HG03066 (cell line): ENCODE results near the gene HLF.

Experiments
- ATAC-seq: cut with Tn5 transposase; IDR thresholded peaks from one replicate; pipeline ENCODE4 v1.9.1; 2021; ENCODE audit warnings: low read depth; ENCODE audit not compliant: unreplicated experiment

Gene HLF

DNA sequence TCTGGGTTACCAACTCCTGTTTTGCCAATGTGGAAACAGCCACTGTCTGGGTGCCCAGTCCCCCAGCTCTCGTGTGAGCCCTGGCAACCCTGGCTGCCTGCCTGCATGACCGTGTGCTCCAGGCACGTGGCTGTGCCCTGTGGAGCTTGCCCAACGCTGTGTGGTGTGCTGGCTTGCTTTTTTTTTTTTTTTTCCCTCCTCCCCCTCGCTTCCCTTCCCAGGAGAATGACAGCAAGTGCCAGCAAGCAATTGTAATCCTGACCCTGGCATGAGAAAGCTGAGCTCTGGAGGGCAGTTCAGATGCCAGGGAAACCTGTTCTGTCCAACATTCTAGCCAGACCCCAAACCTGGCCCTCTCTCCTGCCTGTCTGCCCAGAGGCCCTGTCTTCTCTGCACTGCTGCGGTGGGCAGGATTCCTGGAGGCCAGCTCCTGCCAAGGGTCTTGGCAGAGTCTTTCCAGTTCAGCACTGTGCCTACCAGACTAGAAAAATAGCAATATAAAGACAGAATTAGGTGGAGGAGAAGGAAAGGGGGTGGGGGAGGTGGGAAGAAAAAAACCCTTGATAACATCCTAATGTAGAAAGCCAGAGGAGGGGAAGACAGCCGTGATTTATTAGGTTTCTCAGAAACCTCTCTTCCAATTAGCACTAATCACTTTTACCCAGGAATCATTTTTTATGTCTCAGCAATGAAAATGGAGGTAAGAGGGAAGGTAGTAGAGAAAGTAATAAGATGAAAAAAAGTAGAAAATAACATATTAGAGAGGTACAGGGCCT, 9.0 kb downstream of the HLF start:
- no peak for ATAC-seq

DNA sequence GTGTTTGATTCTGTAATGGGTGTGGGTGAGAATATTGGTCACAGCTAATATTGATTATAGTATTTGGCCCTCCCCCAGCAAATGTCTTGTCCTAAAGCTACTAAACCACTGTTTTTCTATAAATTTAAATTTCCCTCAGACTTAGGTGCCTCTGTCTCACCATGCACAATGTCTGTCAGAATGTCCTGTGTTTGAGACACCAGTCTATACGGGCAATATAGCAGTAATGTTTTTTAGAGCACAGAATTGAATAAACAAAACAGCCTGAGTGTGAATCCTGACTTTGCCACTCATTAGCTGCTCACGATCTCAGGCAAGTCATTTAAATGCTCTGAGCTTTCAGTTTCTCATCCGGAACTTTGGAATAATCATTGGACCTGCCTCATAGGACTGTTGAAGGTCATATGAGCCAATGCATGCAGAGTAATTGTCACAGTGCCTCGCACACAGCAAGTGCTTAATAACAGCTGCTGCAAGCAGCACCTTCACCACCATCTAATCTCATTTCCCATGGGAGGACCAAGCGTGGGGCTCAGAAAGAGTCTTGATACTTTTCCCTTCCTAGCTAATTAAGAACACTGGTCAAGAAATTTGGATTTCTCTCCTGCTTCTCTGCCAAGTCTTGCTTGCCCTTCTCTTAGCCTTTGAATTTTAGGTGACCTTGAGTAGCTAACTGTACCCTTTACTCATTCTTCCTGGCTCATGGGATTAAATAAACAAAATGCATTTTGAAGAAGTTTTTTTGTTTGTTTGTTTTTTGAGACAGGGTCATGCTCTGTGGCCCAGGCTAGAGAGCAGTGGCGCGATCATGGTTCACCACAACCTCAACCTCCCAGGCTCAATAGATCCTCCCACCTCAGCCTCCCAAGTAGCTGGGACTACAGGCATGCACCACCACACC, 9.8 kb downstream of the HLF start:
- no peak for ATAC-seq

GRCh38 chr17:55275894-55276804, 11.4 kb downstream of the HLF start:
- no peak for ATAC-seq

DNA sequence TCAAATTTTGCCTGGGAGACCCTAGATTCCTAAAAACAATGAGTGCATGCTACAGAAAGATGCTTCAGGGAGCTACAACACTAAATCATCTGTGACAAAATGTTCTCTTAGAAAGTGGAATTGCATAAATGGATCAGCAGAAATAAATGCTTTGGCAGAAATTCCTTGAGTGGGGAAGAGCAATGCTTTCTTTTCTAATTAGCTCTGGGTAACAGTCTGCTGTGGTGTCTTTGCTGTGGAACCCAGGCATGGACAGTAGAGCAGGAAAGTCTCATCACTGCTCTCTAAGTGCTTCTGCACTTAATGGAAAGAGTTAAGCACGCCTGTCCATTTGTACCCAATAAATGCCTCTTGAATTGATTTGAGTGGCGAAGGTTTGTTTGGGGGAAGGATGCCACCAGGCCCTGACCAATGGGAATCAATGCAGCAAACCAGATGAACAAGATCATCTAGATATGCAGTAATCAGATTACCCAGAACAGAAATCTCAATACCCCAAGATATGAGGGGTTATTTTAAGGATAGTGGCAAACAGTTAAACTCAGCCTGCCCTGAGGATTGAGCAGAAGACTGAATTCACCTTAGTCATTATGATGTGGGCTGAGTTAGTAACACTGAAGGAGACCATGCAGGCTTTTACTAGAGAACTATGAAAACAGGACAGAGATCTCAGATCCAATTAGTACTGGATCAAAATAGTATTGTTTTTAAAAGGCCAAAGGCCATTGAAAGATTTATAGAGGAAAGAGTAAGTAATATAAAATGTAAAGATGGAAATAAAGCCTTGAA, 13.6 kb downstream of the HLF start:
- no peak for ATAC-seq

- ATAC-seq: no peak
Measured at GRCh38 chr17:55279203-55279602, 14.4 kb downstream of the HLF start.

- no peak for ATAC-seq
Measured at GRCh38 chr17:55279788-55280187, 15.0 kb downstream of the HLF start.

DNA sequence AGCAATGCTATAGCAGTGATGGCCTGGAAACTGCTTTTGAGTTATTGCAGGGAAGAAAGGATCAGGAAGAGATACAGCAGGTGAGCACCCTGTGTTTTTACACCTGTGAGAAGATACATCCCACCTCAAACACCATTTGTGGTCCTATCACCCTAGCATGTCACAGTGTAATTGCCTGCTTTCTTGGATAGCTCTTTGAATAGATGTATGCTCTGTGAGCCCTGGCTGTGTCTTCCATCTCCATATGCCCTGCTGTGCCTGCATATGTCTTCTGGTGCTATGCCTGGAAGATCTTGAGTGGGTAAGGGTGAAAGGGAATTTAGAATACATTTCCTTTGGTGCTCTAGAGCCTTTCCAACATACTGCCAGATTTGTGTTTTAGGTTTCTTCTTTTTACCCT, 15.5 kb downstream of the HLF start:
- no peak for ATAC-seq

DNA sequence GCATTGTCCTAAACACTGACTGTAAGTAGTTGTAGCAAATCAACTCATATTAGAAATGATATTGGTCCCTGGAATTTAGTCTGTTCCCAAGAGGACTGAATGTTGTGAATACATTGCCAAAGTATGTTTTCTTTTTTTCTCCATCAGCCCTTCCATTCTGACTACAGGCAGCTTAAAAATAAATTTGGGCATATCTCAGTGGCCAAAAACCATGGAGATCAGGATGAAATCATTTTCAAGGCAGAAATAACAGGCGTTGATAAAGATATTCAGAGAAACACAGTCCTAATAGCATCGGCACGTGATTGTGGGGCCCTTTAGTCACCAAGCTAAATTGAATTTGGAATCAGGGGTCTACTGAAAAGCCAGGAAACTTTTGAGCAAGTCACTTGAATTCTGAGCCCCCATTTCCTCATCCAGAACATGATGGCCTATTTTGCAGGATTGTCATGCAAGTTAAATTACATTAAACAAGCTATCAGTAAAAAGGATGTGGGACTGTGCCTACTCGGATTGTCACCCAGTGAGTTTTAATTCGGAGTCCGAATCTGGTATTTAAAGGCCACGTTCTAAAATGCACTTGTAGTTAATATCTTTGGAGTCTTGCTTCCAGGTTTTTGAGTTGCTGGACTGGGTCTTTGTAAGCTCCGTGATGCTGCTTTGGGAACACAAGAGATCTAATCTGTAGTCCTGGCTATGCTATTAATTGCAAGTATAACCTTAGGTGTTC, 17.1 kb downstream of the HLF start:
- no peak for ATAC-seq

GRCh38 chr17:55282379-55282702, 17.6 kb downstream of the HLF start:
- no peak for ATAC-seq

- ATAC-seq: no peak
Measured at GRCh38 chr17:55282741-55283140, 18.0 kb downstream of the HLF start.

DNA sequence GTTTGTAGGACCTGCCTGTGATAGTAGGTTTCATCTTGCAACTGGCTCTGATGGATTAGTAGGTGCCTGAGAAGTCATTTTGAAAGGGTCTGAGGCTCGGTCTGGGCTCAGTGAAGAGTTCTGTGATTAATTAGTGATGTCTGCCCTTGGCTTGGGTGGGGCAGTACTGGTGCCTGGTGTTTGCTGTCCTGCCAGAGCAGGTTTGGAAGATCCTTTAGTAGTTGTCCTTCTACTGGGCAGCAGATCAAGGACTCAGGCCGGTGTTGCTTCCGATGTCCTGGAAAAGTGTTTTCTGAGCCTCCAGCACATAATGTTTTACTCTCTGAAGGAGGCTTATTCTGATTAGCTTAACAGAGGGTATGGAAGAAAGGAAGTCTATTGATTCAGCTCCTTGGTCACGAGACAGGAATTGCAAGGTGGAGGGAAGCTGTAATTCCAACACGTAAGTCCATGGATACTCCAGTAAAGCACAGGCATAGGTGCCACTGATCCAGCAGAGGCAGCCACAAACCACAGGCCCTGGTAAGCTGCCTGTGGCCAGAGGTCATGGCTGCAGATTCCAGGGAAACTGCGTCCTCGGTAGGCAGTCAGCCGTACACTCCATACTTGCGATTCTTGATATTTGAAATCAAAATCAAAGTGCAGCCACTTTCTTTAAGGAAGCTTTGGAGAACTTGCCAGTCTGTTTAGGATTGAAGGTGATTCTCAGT, 18.7 kb downstream of the HLF start:
- ATAC-seq: no peak

GRCh38 chr17:55284001-55284884, 19.5 kb downstream of the HLF start:
- ATAC-seq: no peak

DNA sequence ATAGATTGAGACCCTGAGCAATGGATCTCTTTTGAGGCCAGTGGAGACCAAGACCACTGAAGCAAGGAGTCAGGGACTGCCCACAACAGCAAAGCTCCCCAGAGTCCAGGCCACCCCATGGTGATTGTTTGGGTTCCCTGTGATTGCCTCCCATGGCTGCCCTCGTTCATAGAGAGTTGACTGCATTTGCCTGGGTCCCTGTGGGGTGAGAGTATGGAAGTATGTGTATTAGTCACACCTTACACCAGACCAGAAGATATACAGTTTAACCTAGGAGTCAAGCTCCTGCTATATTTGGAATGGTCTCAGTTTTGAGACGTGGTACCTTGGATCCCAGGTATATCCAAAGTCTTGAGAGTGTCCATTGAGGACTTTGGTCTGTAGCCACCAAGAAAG, 20.2 kb downstream of the HLF start:
- no peak for ATAC-seq

GRCh38 chr17:55285340-55286301, 20.9 kb downstream of the HLF start:
- no peak for ATAC-seq

DNA sequence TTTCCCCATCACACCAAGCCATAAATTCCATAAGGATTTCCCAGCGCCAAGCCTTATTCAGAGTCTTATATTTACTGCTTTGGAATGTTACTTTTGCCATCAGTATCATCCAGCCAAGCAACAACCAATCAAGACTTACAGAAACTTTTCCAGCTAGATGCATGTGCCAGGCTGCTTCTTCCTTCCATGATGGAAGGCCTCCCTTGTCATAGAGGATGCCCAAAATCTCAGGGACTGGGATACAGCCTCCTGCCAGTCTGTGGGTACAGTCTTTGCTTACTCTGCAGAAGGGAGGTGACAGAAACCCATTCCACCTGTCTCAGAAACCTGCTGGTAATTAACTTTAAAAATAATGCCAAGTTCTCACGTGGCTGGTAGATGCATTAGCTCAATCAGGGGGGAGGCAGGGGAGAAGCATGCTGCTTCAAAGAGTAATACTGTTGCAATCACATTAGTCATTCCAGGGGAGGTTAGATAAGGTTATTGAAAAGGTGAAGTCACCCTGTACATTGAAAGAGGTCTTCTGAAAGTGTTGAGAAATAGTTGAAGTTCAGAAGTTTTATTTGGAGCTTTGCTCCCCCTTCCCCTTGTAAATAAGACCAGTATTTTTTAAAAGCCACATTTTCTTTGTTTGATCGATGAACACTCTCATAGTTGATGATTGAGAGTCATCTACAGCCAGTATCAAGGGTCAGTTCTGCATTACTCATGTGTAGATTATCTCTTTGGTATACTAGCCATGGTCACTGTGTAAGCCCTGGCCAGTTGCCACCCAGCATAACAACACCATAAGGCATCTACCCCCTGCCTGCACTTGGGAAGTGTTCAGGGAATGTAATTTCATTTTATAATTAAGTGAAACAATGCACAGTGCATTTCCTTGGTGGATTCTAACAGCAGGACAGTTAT, 22.2 kb downstream of the HLF start:
- no peak for ATAC-seq
